ENCODE data around the gene PYGO2. TPM values are rescaled to one million over a fixed set of nuclear protein-coding genes. Genes with fewer than 3 reads are reported as not detected.
A peak's percentile ranks its signal among the peaks of the same experiment; 100 is the strongest.

The PYGO2 gene
- total RNA-seq, 1 experiment from 2014 or later = 37.4 TPM

GRCh38 chr1:154953611-154954038, 8.0 kb downstream of the PYGO2 start:
- ChIA-PET CTCF (interaction anchor here (0.8 to 3.8 kb wide), 4 partner anchors 31 to 97 kb away, joined by 3 to 77 read pairs (median 4); partner anchors contain the start of gene ADAM15), POLR2A (interaction anchor here (1.4 kb wide), 1 partner anchor 17 kb away, joined by 5 read pairs; the partner anchor contains the start of gene SHC1)
- no peak overlapping the region for H3K4me3 Mint-ChIP-seq
- DNase-seq (ENCODE audit: low spot score) (no peak), ATAC-seq (no peak)
- no peaks in the 10 kb centered on the region for H3K9me3 Mint-ChIP-seq
- no peak for TF ChIP-seq ZNF423 (CRISPR knock-in tag; IDR thresholded peaks at IDR 0.05)
- TF ChIP-seq NFE2L1 (CRISPR knock-in tag; IDR thresholded peaks at IDR 0.05) = no peak
- no peak for TF ChIP-seq FOXJ3 (CRISPR knock-in tag; IDR thresholded peaks at IDR 0.05; ENCODE audit: borderline replicate concordance)
- TF ChIP-seq TEAD1 (CRISPR knock-in tag; IDR thresholded peaks at IDR 0.05) = no peak
- TF ChIP-seq ZNF396 (CRISPR knock-in tag; IDR thresholded peaks at IDR 0.05; ENCODE audit: borderline replicate concordance) = no peak
- peaks cover 4% of the 10 kb centered on the region for H3K36me3 Mint-ChIP-seq
- H3K4me1 Mint-ChIP-seq = peaks cover 48% of the 10 kb centered on the region
- H3K27ac Mint-ChIP-seq = no peak overlapping the region
- H3K27me3 Mint-ChIP-seq (ENCODE audit: low read depth) = no peaks in the 10 kb centered on the region

- DNase-seq (ENCODE audit: low spot score) = no peak
- CTCF ChIA-PET = interaction anchor here (0.7 to 2.3 kb wide), 4 partner anchors 32 to 92 kb away, joined by 3 to 7 read pairs (median 4); partner anchors contain the start of gene LENEP
- Mint-ChIP-seq H3K27me3 (ENCODE audit: low read depth) (no peaks in the 10 kb centered on the region), H3K9me3 (no peaks in the 10 kb centered on the region), H3K36me3 (no peaks in the 10 kb centered on the region), H3K4me1 (peaks cover 47% of the 10 kb centered on the region), H3K4me3 (no peak overlapping the region), H3K27ac (0 out of 2 replicates have a peak overlapping the region, but pooled peaks have one; percentile 24)
- POLR2A ChIA-PET = interaction anchor here (0.6 to 1.4 kb wide), 2 partner anchors 18 to 143 kb away, joined by 3 to 5 read pairs; partner anchors contain the start of gene SHC1
- no peak for ATAC-seq
- TF ChIP-seq CREM (CRISPR knock-in tag; IDR thresholded peaks at IDR 0.05) (no peak), ZMAT4 (CRISPR knock-in tag; IDR thresholded peaks at IDR 0.05) (no peak), OVOL2 (CRISPR knock-in tag; IDR thresholded peaks at IDR 0.05; ENCODE audit: borderline replicate concordance) (no peak), HMGA2 (CRISPR knock-in tag; IDR thresholded peaks at IDR 0.05) (no peak), ZNF232 (CRISPR knock-in tag; IDR thresholded peaks at IDR 0.05) (no peak), CBFB (CRISPR knock-in tag; IDR thresholded peaks at IDR 0.05; ENCODE audit: low read depth) (no peak), MXD4 (CRISPR knock-in tag; IDR thresholded peaks at IDR 0.05; ENCODE audit: borderline replicate concordance) (no peak), CDX4 (CRISPR knock-in tag; IDR thresholded peaks at IDR 0.05; ENCODE audit: borderline replicate concordance) (no peak)
Observed at GRCh38 chr1:154952664-154953063, 8.9 kb downstream of the PYGO2 start.

GRCh38 chr1:154951901-154952657, 9.5 kb downstream of the PYGO2 start:
- Mint-ChIP-seq H3K9me3 (no peaks in the 10 kb centered on the region), H3K4me3 (no peak overlapping the region), H3K27me3 (ENCODE audit: low read depth) (no peaks in the 10 kb centered on the region), H3K4me1 (peaks cover 41% of the 10 kb centered on the region), H3K36me3 (no peaks in the 10 kb centered on the region), H3K27ac (no peak overlapping the region)
- CTCF ChIA-PET = interaction anchor here (0.7 to 2.3 kb wide), 3 partner anchors 41 to 93 kb away, joined by 3 to 7 read pairs (median 4); partner anchors contain the start of gene LENEP
- POLR2A ChIA-PET = interaction anchor here (0.6 to 1.4 kb wide), 2 partner anchors 19 to 143 kb away, joined by 3 to 5 read pairs; partner anchors contain the start of gene SHC1
- no peak for ATAC-seq
- DNase-seq (ENCODE audit: low spot score) = no peak
- TF ChIP-seq IRF2 (CRISPR knock-in tag; IDR thresholded peaks at IDR 0.05; ENCODE audit: borderline replicate concordance, low read depth) (no peak), ARID4B (CRISPR knock-in tag; IDR thresholded peaks at IDR 0.05; ENCODE audit: borderline replicate concordance) (no peak), ZBTB21 (CRISPR knock-in tag; IDR thresholded peaks at IDR 0.05; ENCODE audit: borderline replicate concordance) (no peak), TEAD4 (CRISPR knock-in tag; IDR thresholded peaks at IDR 0.05) (no peak), SP1 (CRISPR knock-in tag; conservative IDR thresholded peaks at IDR 0.05) (no peak), ATF1 (CRISPR knock-in tag; IDR thresholded peaks at IDR 0.05) (no peak), CTCF (IDR thresholded peaks at IDR 0.05) (no peak), NR2C2 (CRISPR knock-in tag; IDR thresholded peaks at IDR 0.05) (no peak), KAT7 (CRISPR knock-in tag; IDR thresholded peaks at IDR 0.05; ENCODE audit: borderline replicate concordance) (no peak), RORB (CRISPR knock-in tag; IDR thresholded peaks at IDR 0.05) (no peak), GRHL2 (CRISPR knock-in tag; IDR thresholded peaks at IDR 0.05; ENCODE audit: insufficient replicate concordance, severe bottlenecking) (no peak), ZMAT4 (CRISPR knock-in tag; IDR thresholded peaks at IDR 0.05) (no peak), FOXP1 (CRISPR knock-in tag; IDR thresholded peaks at IDR 0.05; ENCODE audit: borderline replicate concordance) (no peak)

Data from WTC11 (cell line).